Endothelial cell (in vitro differentiated cells): ENCODE measurements around the gene PRKCZ. TPM values are rescaled to one million over a fixed set of nuclear protein-coding genes. Genes with fewer than 3 reads are reported as not detected.

ENCODE experiments used
- DNase-seq: peaks from one replicate; pipeline ENCODE4 v3.0.0; 2021; ENCODE audit warnings: low spot score
- H3K27ac Mint-ChIP-seq: one replicate; pipeline ENCODE4 v1.8.0; 2021; ENCODE audit warnings: mixed read lengths, inconsistent platforms; ENCODE audit not compliant: unreplicated experiment
- H3K27me3 Mint-ChIP-seq: one replicate; pipeline ENCODE4 v1.8.0; 2021; ENCODE audit warnings: mild to moderate bottlenecking, moderate library complexity, mixed read lengths, inconsistent platforms; ENCODE audit not compliant: unreplicated experiment
- H3K36me3 Mint-ChIP-seq: one replicate; pipeline ENCODE4 v1.8.0; 2021; ENCODE audit warnings: mild to moderate bottlenecking, low read depth, mixed read lengths, inconsistent platforms; ENCODE audit not compliant: unreplicated experiment
- H3K4me1 Mint-ChIP-seq: one replicate; pipeline ENCODE4 v1.8.0; 2021; ENCODE audit warnings: mild to moderate bottlenecking, mixed read lengths, inconsistent platforms; ENCODE audit not compliant: unreplicated experiment
- H3K4me3 Mint-ChIP-seq: one replicate; pipeline ENCODE4 v1.8.0; 2021; ENCODE audit warnings: mild to moderate bottlenecking, mixed read lengths, inconsistent platforms; ENCODE audit not compliant: unreplicated experiment
- H3K9me3 Mint-ChIP-seq: one replicate; pipeline ENCODE4 v1.8.0; 2021; ENCODE audit warnings: mixed read lengths, inconsistent platforms; ENCODE audit not compliant: unreplicated experiment
- CTCF ChIP-seq: fragments of 200-600 bp; sonication (generic); IDR thresholded peaks from one replicate; pipeline ENCODE4 v1.5.0; 2021; ENCODE audit warnings: antibody characterized with exemption; ENCODE audit not compliant: unreplicated experiment
- total RNA-seq: library from RNA; stranded (reverse); fragmentation: NEBNext Ultra II Directional; extraction: Animal tissue kit (Norgen Biotek cat#: 25700); gene quantifications from one replicate; pipeline ENCODE4 v1.2.1, GENCODE V29; 2021; ENCODE audit not compliant: unreplicated experiment

PRKCZ gene
- total RNA-seq, 1 donor from 2014 or later: 23.1 TPM

DNA sequence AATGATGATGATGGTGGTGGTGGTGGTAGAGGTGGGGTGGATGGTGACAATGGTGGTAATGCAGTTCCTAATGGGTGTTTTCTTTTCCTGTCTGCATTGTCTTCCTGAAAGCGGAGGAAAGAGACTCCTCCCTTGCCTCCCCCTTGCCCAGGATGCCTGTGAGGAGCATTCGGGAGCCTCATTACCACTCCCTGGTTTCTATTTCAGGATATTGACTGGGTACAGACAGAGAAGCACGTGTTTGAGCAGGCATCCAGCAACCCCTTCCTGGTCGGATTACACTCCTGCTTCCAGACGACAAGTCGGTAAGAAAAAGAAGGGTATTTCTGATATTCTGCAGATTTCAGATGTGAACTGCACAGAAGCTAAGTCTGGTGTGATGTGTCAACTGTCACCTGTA lies 105.6 kb downstream of the PRKCZ start:
- H3K4me1 Mint-ChIP-seq: peaks cover 10% of the 10 kb centered on the region
- H3K36me3 Mint-ChIP-seq: peaks cover 28% of the 10 kb centered on the region
- no peaks in the 10 kb centered on the region for H3K9me3 Mint-ChIP-seq
- no peak for DNase-seq
- peaks cover 11% of the 10 kb centered on the region for H3K27me3 Mint-ChIP-seq
- no peak overlapping the region for H3K4me3 Mint-ChIP-seq
- TF ChIP-seq CTCF: no peak
- no peak overlapping the region for H3K27ac Mint-ChIP-seq

GRCh38 chr1:2156866-2157265 lies 106.7 kb downstream of the PRKCZ start:
- peaks cover 11% of the 10 kb centered on the region for H3K27me3 Mint-ChIP-seq

DNA sequence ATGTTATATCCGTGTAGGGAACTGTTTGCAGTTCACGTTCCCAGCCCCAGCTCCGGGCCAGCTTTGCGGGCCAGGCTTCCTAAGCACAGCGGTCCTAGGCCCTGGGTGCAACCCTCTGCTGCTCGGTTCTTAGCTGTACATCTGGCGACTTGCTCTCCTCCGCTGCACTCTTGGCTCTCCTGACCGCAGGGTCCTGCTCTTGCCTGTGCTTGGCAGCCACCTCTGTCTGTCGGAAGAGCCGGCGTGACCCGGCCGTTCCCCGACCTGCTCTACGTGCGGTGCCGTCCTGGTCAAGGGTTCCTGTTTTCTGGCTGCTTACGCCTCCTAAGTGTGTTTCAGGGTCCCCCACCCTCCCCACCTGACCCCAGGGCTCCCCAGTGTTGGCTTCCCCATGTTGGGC lies 107.6 kb downstream of the PRKCZ start:
- DNase-seq: no peak
- Mint-ChIP-seq H3K36me3 (peaks cover 30% of the 10 kb centered on the region), H3K4me3 (no peak overlapping the region), H3K27ac (no peak overlapping the region), H3K27me3 (peaks cover 11% of the 10 kb centered on the region), H3K9me3 (no peaks in the 10 kb centered on the region), H3K4me1 (peaks cover 10% of the 10 kb centered on the region)
- no peak for TF ChIP-seq CTCF

More at GRCh38 chr1:2156866-2157265, 106.7 kb downstream of the PRKCZ start:
- no peaks in the 10 kb centered on the region for H3K9me3 Mint-ChIP-seq
- no peak overlapping the region for H3K4me3 Mint-ChIP-seq
- peaks cover 28% of the 10 kb centered on the region for H3K36me3 Mint-ChIP-seq
- H3K4me1 Mint-ChIP-seq: peaks cover 10% of the 10 kb centered on the region
- TF ChIP-seq CTCF: no peak
- no peak for DNase-seq
- H3K27ac Mint-ChIP-seq: no peak overlapping the region

DNA sequence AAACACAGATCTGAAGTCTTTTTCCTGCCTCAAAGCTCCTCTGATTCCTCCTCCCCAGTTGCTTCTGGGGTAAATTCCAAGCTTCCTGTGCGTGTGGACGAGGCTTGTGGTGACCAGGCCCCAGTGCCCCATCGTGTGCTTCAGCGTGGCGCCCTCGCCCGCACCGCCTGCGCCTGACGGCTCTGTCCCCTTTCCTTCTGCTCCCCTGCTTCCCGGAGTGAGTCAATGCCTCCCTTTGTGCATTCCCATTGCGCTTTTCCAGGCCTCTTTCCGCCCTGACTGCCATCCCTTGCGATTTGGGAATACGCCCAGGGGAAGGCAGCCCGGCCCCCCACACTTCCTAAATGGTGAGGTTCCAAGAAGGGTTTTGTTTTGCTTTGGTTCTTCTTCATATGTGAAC lies 108.1 kb downstream of the PRKCZ start:
- peaks cover 32% of the 10 kb centered on the region for H3K36me3 Mint-ChIP-seq
- no peak overlapping the region for H3K27ac Mint-ChIP-seq
- no peak for TF ChIP-seq CTCF
- H3K4me1 Mint-ChIP-seq: peaks cover 10% of the 10 kb centered on the region
- H3K4me3 Mint-ChIP-seq: peak overlapping the region; percentile 31
- H3K27me3 Mint-ChIP-seq: peaks cover 12% of the 10 kb centered on the region
- DNase-seq: no peak
- no peaks in the 10 kb centered on the region for H3K9me3 Mint-ChIP-seq

DNA sequence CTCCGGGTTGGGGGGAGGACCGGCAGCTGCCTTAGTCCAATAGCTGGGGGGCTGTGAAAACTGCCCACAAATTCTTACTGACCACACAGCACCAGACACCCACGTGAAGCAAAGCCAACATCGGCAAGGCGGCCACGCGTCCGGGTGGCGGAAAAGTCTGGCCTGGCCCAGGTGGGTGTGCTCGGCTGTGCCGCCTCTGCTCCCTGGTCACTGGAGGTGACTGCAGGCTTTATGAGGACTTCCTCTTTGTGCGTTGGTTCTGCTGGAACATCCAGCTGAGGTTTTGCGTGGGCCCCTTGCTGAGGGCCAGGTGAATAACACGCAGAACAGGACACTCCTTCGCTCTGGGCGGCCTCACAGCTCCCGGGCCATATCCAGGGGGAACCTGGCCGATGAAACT lies 108.9 kb downstream of the PRKCZ start:
- no peak overlapping the region for H3K4me3 Mint-ChIP-seq
- peaks cover 32% of the 10 kb centered on the region for H3K36me3 Mint-ChIP-seq
- no peak for TF ChIP-seq CTCF
- H3K27ac Mint-ChIP-seq: no peak overlapping the region
- peaks cover 12% of the 10 kb centered on the region for H3K27me3 Mint-ChIP-seq
- no peaks in the 10 kb centered on the region for H3K9me3 Mint-ChIP-seq
- no peak for DNase-seq
- peaks cover 10% of the 10 kb centered on the region for H3K4me1 Mint-ChIP-seq
